B cell (primary cell): Measurements from ENCODE around the gene AQP5. TPM values are rescaled to one million over a fixed set of nuclear protein-coding genes. Genes with fewer than 3 reads are reported as not detected.

Source experiments
- ATAC-seq: fragments of 200-7000 bp; cut with Tn5 transposase; one replicate; pipeline ENCODE4 v1.10.0; 2021; ENCODE audit warnings: low read depth, mild to moderate bottlenecking, moderate number of reproducible peaks, moderate library complexity
- CTCF ChIA-PET: fragments of 350-600 bp; sonication (Branson Sonifier 250); formaldehyde crosslinking; loops from one replicate; lab custom pipeline; 2021; ENCODE audit warnings: antibody characterized with exemption, inconsistent platforms; lab: Charles Lee
- POLR2A ChIA-PET: fragments of 350-600 bp; sonication (Branson Sonifier 250); formaldehyde crosslinking; loops from one replicate; lab custom pipeline; 2021; ENCODE audit warnings: antibody characterized with exemption; lab: Charles Lee
- DNase-seq: peaks from one replicate; pipeline ENCODE4 v3.0.0; 2013
- H2AFZ ChIP-seq: 2 replicates; pipeline ENCODE4 v1.6.1; 2012; ENCODE audit warnings: mild to moderate bottlenecking, low read depth, low read length; ENCODE audit not compliant: insufficient read depth, poor library complexity, severe bottlenecking
- H3K27ac ChIP-seq, 2 donors: 1 replicate in 1 of 2; 2 replicates in 1 of 2; pipeline ENCODE4 v1.5.1; 2012 to 2013; ENCODE audit warnings: low read length in 2 of 2, mild to moderate bottlenecking in 2 of 2, moderate library complexity in 1 of 2
- H3K27me3 ChIP-seq, 4 experiments: fragments of 200-600 bp in 1 of 4; sonication (generic) in 1 of 4; replicated peaks in 1 of 4; 1 replicate in 2 of 4; 2 replicates in 2 of 4; pipeline versions ENCODE4 v1.6.1 to v1.7.0; 2013 to 2016; ENCODE audit warnings: low read length in 3 of 4, mild to moderate bottlenecking in 2 of 4, mixed read lengths in 1 of 4, moderate library complexity in 1 of 4; ENCODE audit not compliant: insufficient read depth in 4 of 4, control insufficient read depth in 3 of 4; ENCODE audit errors: control extremely low read depth in 1 of 4
- H3K36me3 ChIP-seq, 2 experiments: replicated peaks in 1 of 2; 1 replicate in 1 of 2; 2 replicates in 1 of 2; pipeline versions ENCODE4 v1.6.1 to v1.7.1; 2013; ENCODE audit warnings: low read length in 1 of 2; ENCODE audit not compliant: insufficient read depth in 2 of 2, control insufficient read depth in 1 of 2; ENCODE audit errors: control extremely low read depth in 1 of 2, extremely low read depth in 1 of 2
- H3K4me1 ChIP-seq, 2 donors: fragments of 200-600 bp in 1 of 2; sonication (generic) in 1 of 2; 1 replicate in 1 of 2; 2 replicates in 1 of 2; pipeline versions ENCODE4 v1.5.1 to v1.6.1; 2013 to 2017; ENCODE audit warnings: low read length in 2 of 2; ENCODE audit not compliant: control insufficient read depth in 2 of 2, insufficient read depth in 2 of 2
- H3K4me2 ChIP-seq: replicated peaks from 2 replicates; pipeline ENCODE3; 2012; ENCODE audit warnings: mild to moderate bottlenecking, low read depth, low read length; ENCODE audit not compliant: poor library complexity, severe bottlenecking
- H3K4me3 ChIP-seq, 5 experiments: fragments of 200-600 bp in 1 of 5; sonication (generic) in 1 of 5; 1 replicate in 3 of 5; 2 replicates in 2 of 5; pipeline versions ENCODE4 v1.5.1 to v1.7.0; 2011 to 2016; ENCODE audit warnings: low read length in 4 of 5, mild to moderate bottlenecking in 4 of 5, low read depth in 2 of 5, control low read depth in 1 of 5, moderate library complexity in 1 of 5; ENCODE audit not compliant: insufficient read depth in 1 of 5; ENCODE audit errors: control extremely low read depth in 1 of 5, extremely low read depth in 1 of 5
- H3K79me2 ChIP-seq: fragments of 200-600 bp; sonication (generic); one replicate; pipeline ENCODE4 v1.6.0; 2016; ENCODE audit warnings: low read length; ENCODE audit not compliant: control insufficient read depth, insufficient read depth
- H3K9ac ChIP-seq: fragments of 200-600 bp; sonication (generic); 2 replicates; pipeline ENCODE4 v1.6.1; 2017; ENCODE audit warnings: mild to moderate bottlenecking, low read length, moderate library complexity
- H3K9me3 ChIP-seq, 3 donors: one replicate each; pipeline versions ENCODE4 v1.6.1 to v1.7.1; 2013; ENCODE audit warnings: low read length in 2 of 3; ENCODE audit not compliant: control insufficient read depth in 2 of 3, insufficient read depth in 1 of 3; ENCODE audit errors: control extremely low read depth in 1 of 3
- H4K20me1 ChIP-seq: 2 replicates; pipeline ENCODE4 v1.6.0; 2012; ENCODE audit warnings: mild to moderate bottlenecking, low read length; ENCODE audit not compliant: insufficient read depth, control insufficient read depth, poor library complexity, severe bottlenecking
- H3K27ac Mint-ChIP-seq: one replicate; pipeline ENCODE4 v1.8.0; 2021; ENCODE audit warnings: mixed read lengths
- H3K27me3 Mint-ChIP-seq: one replicate; pipeline ENCODE4 v1.8.0; 2021; ENCODE audit warnings: mixed read lengths
- H3K4me1 Mint-ChIP-seq: one replicate; pipeline ENCODE4 v1.8.0; 2021; ENCODE audit warnings: mixed read lengths
- H3K4me3 Mint-ChIP-seq: one replicate; pipeline ENCODE4 v1.8.0; 2021; ENCODE audit warnings: mixed read lengths
- H3K9me3 Mint-ChIP-seq: one replicate; pipeline ENCODE4 v1.8.0; 2022; ENCODE audit warnings: mixed read lengths; ENCODE audit not compliant: insufficient read depth
- EZH2 ChIP-seq: IDR thresholded peaks from 2 replicates; pipeline ENCODE4 v1.6.1; 2012; ENCODE audit warnings: borderline replicate concordance, low read depth, mild to moderate bottlenecking, moderate library complexity, low read length; ENCODE audit not compliant: insufficient read depth, poor library complexity, severe bottlenecking
- WGBS: methylation state at CpG from one replicate; pipeline ENCODE4 v1.1.5; 2013; ENCODE audit warnings: missing lambda C conversion rate; ENCODE audit not compliant: insufficient coverage; 5-methylcytosine and 5-hydroxymethylcytosine counted together
- intact Hi-C: fragments of 100-400 bp; cut with micrococcal nuclease; formaldehyde crosslinking; loops from one replicate; pipeline ENCODE4 v1.10.0; 2022
- polyA plus RNA-seq: library from polyadenylated mRNA; depleted of rRNA; stranded (reverse); fragments of >200 nt; gene quantifications from 2 replicates; pipeline ENCODE4 v1.2.3, GENCODE V29; 2012
- total RNA-seq, 2 donors: library from RNA; stranded (reverse); fragments of 120-200 nt in 1 of 2; gene quantifications; 1 replicate in 1 of 2; 2 replicates in 1 of 2; pipeline versions ENCODE4 v1.2.3 to v1.2.4, GENCODE V29; 2013 to 2022
- TF ChIP-seq, protein P1 (sequence below): fragments of 200-600 bp; IDR thresholded peaks from one replicate; pipeline ENCODE4 v1.8.0; 2022; ENCODE audit warnings: antibody characterized with exemption, mild to moderate bottlenecking

The AQP5 gene
- total and polyA plus RNA-seq, 2 donors (not counting 1 experiment from before 2014, with no cell fraction given) = not detected

DNA sequence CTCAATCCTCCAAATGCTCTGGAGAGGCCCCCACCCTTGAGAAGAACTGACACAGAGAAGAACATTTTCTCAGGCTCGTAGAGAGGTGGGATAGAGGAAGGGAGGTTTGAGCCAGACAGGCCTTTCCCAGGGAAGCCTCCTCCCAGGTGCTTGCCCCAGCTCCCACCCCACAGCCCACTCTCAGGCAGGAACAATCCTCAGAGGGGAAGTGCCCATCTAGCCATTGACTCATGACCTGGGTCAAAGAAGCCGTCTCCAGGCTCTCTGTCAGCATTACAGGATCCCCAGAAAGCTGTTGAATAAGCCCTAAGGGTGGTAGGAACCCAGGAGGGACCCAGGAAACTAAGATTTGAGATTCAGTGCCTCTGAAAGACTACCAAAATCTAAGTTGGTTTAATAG, 14.9 kb downstream of the AQP5 start:
- Histone ChIP-seq H3K27me3 (no peaks in the 10 kb centered on the region), H3K36me3 (no peaks in the 10 kb centered on the region), H3K9me3 (no peaks in the 10 kb centered on the region), H3K79me2 (no peaks in the 10 kb centered on the region), H3K4me2 (no peak overlapping the region), H3K4me3 (no peak overlapping the region), H3K27ac (no peak overlapping the region), H3K4me1 (no peaks in the 10 kb centered on the region), H3K9ac (no peak overlapping the region), H4K20me1 (no peaks in the 10 kb centered on the region), H2AFZ (no peak overlapping the region)
- Mint-ChIP-seq H3K4me1 (no peaks in the 10 kb centered on the region), H3K27me3 (no peaks in the 10 kb centered on the region), H3K9me3 (no peaks in the 10 kb centered on the region), H3K27ac (no peak overlapping the region), H3K4me3 (no peak overlapping the region)
- POLR2A ChIA-PET = no interaction called here
- WGBS = no CpG with 5 or more reads among the region's 2 CpGs
- no peak for ATAC-seq
- no peak for DNase-seq
- intact Hi-C loops = no loop called here
- CTCF ChIA-PET = interaction anchor here (2.3 kb wide), 1 partner anchor 10 kb away, joined by 8 read pairs; no protein-coding TSS in a partner anchor
- TF ChIP-seq, protein P1, sequence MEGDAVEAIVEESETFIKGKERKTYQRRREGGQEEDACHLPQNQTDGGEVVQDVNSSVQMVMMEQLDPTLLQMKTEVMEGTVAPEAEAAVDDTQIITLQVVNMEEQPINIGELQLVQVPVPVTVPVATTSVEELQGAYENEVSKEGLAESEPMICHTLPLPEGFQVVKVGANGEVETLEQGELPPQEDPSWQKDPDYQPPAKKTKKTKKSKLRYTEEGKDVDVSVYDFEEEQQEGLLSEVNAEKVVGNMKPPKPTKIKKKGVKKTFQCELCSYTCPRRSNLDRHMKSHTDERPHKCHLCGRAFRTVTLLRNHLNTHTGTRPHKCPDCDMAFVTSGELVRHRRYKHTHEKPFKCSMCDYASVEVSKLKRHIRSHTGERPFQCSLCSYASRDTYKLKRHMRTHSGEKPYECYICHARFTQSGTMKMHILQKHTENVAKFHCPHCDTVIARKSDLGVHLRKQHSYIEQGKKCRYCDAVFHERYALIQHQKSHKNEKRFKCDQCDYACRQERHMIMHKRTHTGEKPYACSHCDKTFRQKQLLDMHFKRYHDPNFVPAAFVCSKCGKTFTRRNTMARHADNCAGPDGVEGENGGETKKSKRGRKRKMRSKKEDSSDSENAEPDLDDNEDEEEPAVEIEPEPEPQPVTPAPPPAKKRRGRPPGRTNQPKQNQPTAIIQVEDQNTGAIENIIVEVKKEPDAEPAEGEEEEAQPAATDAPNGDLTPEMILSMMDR = no peak
- TF ChIP-seq EZH2 = no peak

DNA sequence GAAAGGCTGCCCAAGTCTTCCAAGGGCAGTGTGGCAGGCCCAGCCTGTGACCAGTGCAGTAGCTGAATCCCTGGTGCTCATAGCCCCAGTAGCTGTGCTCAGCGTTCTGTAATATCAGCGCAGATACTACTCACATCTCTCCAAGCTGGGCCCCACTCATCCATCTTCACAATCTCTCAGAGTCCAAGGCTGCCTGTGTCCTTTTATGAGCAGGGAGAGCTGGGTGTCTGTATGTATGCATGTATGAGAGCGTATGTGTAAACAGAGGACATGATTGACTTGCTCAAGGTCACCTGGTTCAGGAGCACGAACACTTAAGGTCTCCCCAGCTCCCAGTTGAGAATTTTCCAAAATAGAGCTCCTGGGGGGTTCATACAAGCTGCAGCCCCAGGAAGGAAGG, 16.5 kb downstream of the AQP5 start:
- Histone ChIP-seq H3K27ac (no peak overlapping the region), H3K9ac (no peak overlapping the region), H3K27me3 (no peaks in the 10 kb centered on the region), H3K9me3 (no peaks in the 10 kb centered on the region), H4K20me1 (no peaks in the 10 kb centered on the region), H3K4me3 (no peak overlapping the region), H3K79me2 (no peaks in the 10 kb centered on the region), H3K4me2 (no peak overlapping the region), H3K4me1 (no peaks in the 10 kb centered on the region), H2AFZ (no peak overlapping the region), H3K36me3 (no peaks in the 10 kb centered on the region)
- intact Hi-C loops = no loop called here
- Mint-ChIP-seq H3K4me1 (no peaks in the 10 kb centered on the region), H3K27ac (no peak overlapping the region), H3K4me3 (no peak overlapping the region), H3K27me3 (no peaks in the 10 kb centered on the region), H3K9me3 (no peaks in the 10 kb centered on the region)
- TF ChIP-seq EZH2 = no peak
- TF ChIP-seq, protein P1 = no peak
- DNase-seq = no peak
- 100% methylated on average over 2 of the region's 4 CpGs for WGBS
- CTCF ChIA-PET = interaction anchor here (0.6 to 4.2 kb wide), 4 partner anchors 12 to 218 kb away, joined by 3 to 28 read pairs (median 4); no protein-coding TSS in a partner anchor
- ATAC-seq = no peak
- POLR2A ChIA-PET = no interaction called here
